ENCODE results near the gene RNFT2. TPM values are rescaled to one million over a fixed set of nuclear protein-coding genes. Genes with fewer than 3 reads are reported as not detected.
"Not testable (repeated sequence)": the region's sequence is repeated elsewhere in the genome, so short reads cannot be mapped to it uniquely, and the experiment has no call there.

RNFT2 gene
- polyA plus RNA-seq, 1 donor: 1.1 TPM

- no peak for DNase-seq
Observed at GRCh38 chr12:116798719-116799118, 60.6 kb downstream of the RNFT2 start.

GRCh38 chr12:116799955-116800354 is 61.8 kb downstream of the RNFT2 start:
- DNase-seq: no peak

GRCh38 chr12:116800918-116801317 is 62.8 kb downstream of the RNFT2 start:
- DNase-seq: no peak

- DNase-seq: no peak
Observed at GRCh38 chr12:116802018-116802417, 63.9 kb downstream of the RNFT2 start.

GRCh38 chr12:116803013-116803736 is 65.1 kb downstream of the RNFT2 start:
- DNase-seq: no peak

GRCh38 chr12:116804051-116804450 is 65.9 kb downstream of the RNFT2 start:
- DNase-seq: no peak

GRCh38 chr12:116806845-116807440 is 68.8 kb downstream of the RNFT2 start:
- DNase-seq: no peak

- DNase-seq: no peak
Observed at GRCh38 chr12:116807546-116807945, 69.4 kb downstream of the RNFT2 start.

GRCh38 chr12:116808113-116809105 is 70.3 kb downstream of the RNFT2 start:
- no peak for DNase-seq

GRCh38 chr12:116812238-116812637 is 74.1 kb downstream of the RNFT2 start:
- DNase-seq: no peak

- DNase-seq: no peak
Observed at GRCh38 chr12:116813271-116814041, 75.3 kb downstream of the RNFT2 start.

- DNase-seq: not testable (repeated sequence)
Observed at GRCh38 chr12:116814766-116815165, 76.7 kb downstream of the RNFT2 start.

GRCh38 chr12:116818341-116818856 is 80.3 kb downstream of the RNFT2 start:
- DNase-seq: peak; percentile 38

GRCh38 chr12:116818948-116819832 is 81.1 kb downstream of the RNFT2 start:
- peak; percentile 91 for DNase-seq

GRCh38 chr12:116820064-116820656 is 82.0 kb downstream of the RNFT2 start:
- peak; percentile 7 for DNase-seq

GRCh38 chr12:116821291-116821690 is 83.2 kb downstream of the RNFT2 start:
- DNase-seq: no peak

- no peak for DNase-seq
Observed at GRCh38 chr12:116827432-116827831, 89.3 kb downstream of the RNFT2 start.

- no peak for DNase-seq
Observed at GRCh38 chr12:116832353-116832752, 94.2 kb downstream of the RNFT2 start.

- no peak for DNase-seq
Observed at GRCh38 chr12:116833474-116833873, 95.4 kb downstream of the RNFT2 start.

GRCh38 chr12:116835484-116835883 is 97.4 kb downstream of the RNFT2 start:
- DNase-seq: no peak

GRCh38 chr12:116837097-116837496 is 99.0 kb downstream of the RNFT2 start:
- no peak for DNase-seq
